Measurements from ENCODE around the gene XIRP1. TPM values are rescaled to one million over a fixed set of nuclear protein-coding genes. Genes with fewer than 3 reads are reported as not detected.

XIRP1 gene
- total RNA-seq, 2 donors from 2014 or later = not detected

- Histone ChIP-seq H3K27me3 (no peaks in the 10 kb centered on the region), H3K27ac (peak overlapping the region; percentile 72), H3K4me1 (peaks cover 22% of the 10 kb centered on the region), H3K9me3 (no peaks in the 10 kb centered on the region), H3K4me3 (no peak overlapping the region), H3K36me3 (peaks cover 31% of the 10 kb centered on the region), H3K9ac (ENCODE audit: low read depth in 2 of 2, low read length in 2 of 2) (peak overlapping the region in 1 of 2 donors; percentile 83)
- no peak for TF ChIP-seq CTCF (IDR thresholded peaks at IDR 0.05)
- no peak for DNase-seq
- intact Hi-C loops (cut with DNase I) = loop anchor here (5.0 kb wide), 1 partner anchor 37 kb away; no protein-coding TSS in a partner anchor
These were observed 51.9 kb downstream of the XIRP1 start for GRCh38 chr3:39140341-39140971.

- no peak for TF ChIP-seq CTCF (IDR thresholded peaks at IDR 0.05)
- intact Hi-C loops (cut with DNase I) = no loop called here
- Histone ChIP-seq H3K27me3 (no peaks in the 10 kb centered on the region), H3K4me1 (peaks cover 21% of the 10 kb centered on the region), H3K36me3 (peaks cover 21% of the 10 kb centered on the region), H3K27ac (no peak overlapping the region), H3K9ac (ENCODE audit: low read depth in 2 of 2, low read length in 2 of 2) (no peak overlapping the region), H3K9me3 (no peaks in the 10 kb centered on the region), H3K4me3 (no peak overlapping the region)
- no peak for DNase-seq
These were observed 53.0 kb downstream of the XIRP1 start for GRCh38 chr3:39139442-39139841.

- Histone ChIP-seq H3K4me1 (peaks cover 21% of the 10 kb centered on the region), H3K27ac (no peak overlapping the region), H3K9me3 (no peaks in the 10 kb centered on the region), H3K9ac (ENCODE audit: low read depth in 2 of 2, low read length in 2 of 2) (no peak overlapping the region), H3K27me3 (no peaks in the 10 kb centered on the region), H3K4me3 (no peak overlapping the region), H3K36me3 (peaks cover 16% of the 10 kb centered on the region)
- TF ChIP-seq CTCF (IDR thresholded peaks at IDR 0.05) = no peak
- DNase-seq = no peak
- intact Hi-C loops (cut with DNase I) = no loop called here
These were observed 53.5 kb downstream of the XIRP1 start for GRCh38 chr3:39138804-39139415.

GRCh38 chr3:39137991-39138803, 54.2 kb downstream of the XIRP1 start:
- Histone ChIP-seq H3K9me3 (no peaks in the 10 kb centered on the region), H3K9ac (ENCODE audit: low read depth in 2 of 2, low read length in 2 of 2) (no peak overlapping the region), H3K27ac (no peak overlapping the region), H3K27me3 (no peaks in the 10 kb centered on the region), H3K4me1 (peaks cover 21% of the 10 kb centered on the region), H3K36me3 (peaks cover 11% of the 10 kb centered on the region), H3K4me3 (no peak overlapping the region)
- DNase-seq = no peak
- intact Hi-C loops (cut with DNase I) = no loop called here
- no peak for TF ChIP-seq CTCF (IDR thresholded peaks at IDR 0.05)

GRCh38 chr3:39137435-39137936, 54.9 kb downstream of the XIRP1 start:
- H3K27me3 ChIP-seq = no peaks in the 10 kb centered on the region
- peaks cover 3% of the 10 kb centered on the region for H3K36me3 ChIP-seq
- no peak for DNase-seq
- TF ChIP-seq CTCF (IDR thresholded peaks at IDR 0.05) = no peak
- intact Hi-C loops (cut with DNase I) = no loop called here
- no peak overlapping the region for H3K4me3 ChIP-seq
- no peak overlapping the region for H3K27ac ChIP-seq
- H3K4me1 ChIP-seq = peaks cover 19% of the 10 kb centered on the region
- H3K9ac ChIP-seq (ENCODE audit: low read depth in 2 of 2, low read length in 2 of 2) = no peak overlapping the region
- no peaks in the 10 kb centered on the region for H3K9me3 ChIP-seq

All from colonic mucosa (tissue), 4 donors.